Measurements from ENCODE around the gene HDAC5. TPM values are rescaled to one million over a fixed set of nuclear protein-coding genes. Genes with fewer than 3 reads are reported as not detected.

HDAC5 gene
- total RNA-seq, 1 experiment from 2014 or later: 11.5 TPM

DNA sequence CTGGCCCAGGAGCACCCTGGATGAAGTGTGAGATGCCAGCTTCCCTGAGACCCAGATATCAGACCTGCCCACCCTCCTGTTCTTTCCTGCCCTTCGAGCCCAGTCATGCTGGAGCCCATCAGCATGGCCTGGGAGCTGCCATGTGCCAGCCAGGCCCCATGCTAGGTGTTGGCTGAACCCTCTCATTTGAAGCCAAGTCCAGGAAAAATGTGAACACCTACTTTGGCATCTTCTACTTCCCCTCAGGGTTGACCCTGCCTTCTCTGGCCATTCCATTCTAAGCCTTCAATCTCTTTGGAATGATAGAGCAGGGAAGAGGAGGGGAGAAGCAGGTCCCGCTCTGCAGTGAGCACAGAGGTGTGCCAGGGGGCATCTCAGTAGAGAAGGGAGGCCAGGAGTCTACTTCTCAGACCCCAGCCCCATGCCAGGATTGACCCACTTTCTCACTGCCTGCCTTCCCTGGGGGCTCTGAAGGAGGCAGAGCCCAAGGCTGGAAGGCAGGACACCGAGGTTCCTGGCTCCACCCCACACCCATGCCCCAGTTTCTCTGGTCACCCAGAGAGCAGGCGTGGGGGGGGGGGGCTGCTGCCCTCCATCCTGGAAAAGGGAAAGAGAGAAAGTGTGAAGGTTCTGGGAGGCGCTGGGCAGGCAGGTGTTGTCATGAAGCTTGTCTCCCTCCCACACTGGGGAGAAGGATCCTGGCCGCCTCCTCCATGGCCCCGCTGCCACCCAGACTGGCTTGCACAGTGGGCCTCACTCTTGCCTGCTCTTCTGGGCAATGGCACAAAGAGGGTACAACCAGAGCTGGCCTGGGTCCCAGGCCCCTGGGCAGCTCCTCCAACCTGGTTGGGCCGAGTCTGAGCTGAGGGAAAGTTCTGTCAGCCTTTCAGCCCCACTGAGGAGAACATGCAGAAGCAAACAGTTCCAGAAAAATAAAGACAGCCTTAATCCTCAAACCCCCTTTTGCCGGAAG lies 9.3 kb downstream of the HDAC5 start:
- no peak overlapping the region for H3K4me3 ChIP-seq (ENCODE audit: low read depth in 2 of 2, low read length in 2 of 2)
- no TSS peak for BruUV-seq (replicated peaks)
- ATAC-seq: no peak
- no peaks in the 10 kb centered on the region for H3K36me3 ChIP-seq (ENCODE audit: control insufficient read depth, insufficient read depth, low read length)
- ChIA-PET POLR2A (no interaction called here), CTCF (interaction anchor here (0.6 to 2.6 kb wide), 4 partner anchors 31 to 614 kb away, joined by 5 to 10 read pairs (median 8); no protein-coding TSS in a partner anchor)
- no peak for DNase-seq (ENCODE audit: low read depth, low spot score)
- intact Hi-C loops (cut with micrococcal nuclease; ENCODE audit: unreplicated experiment): no loop called here
- H3K9me3 ChIP-seq (ENCODE audit: control insufficient read depth, insufficient read depth, low read depth, low read length): no peaks in the 10 kb centered on the region
- no peak overlapping the region for H3K27ac ChIP-seq (ENCODE audit: low read length)
- in situ Hi-C loops (cut with HindIII; ENCODE audit: low pct_unique_long_range_greater_than_20kb, low sequenced_read_pairs): no loop called here
- peaks cover 16% of the 10 kb centered on the region for H3K4me1 ChIP-seq (ENCODE audit: control insufficient read depth, insufficient read depth, low read length)
- TF ChIP-seq CTCF (IDR thresholded peaks at IDR 0.05): no peak
- no peak for TF ChIP-seq TCF7L2 (IDR thresholded peaks at IDR 0.05; ENCODE audit: low read depth, low read length)
- no peak for TF ChIP-seq POLR2AphosphoS5 (IDR thresholded peaks at IDR 0.05; ENCODE audit: low read depth, low read length)
- TF ChIP-seq REST (IDR thresholded peaks at IDR 0.05; ENCODE audit: insufficient read depth in 1 of 2, low read depth in 2 of 2, low read length in 1 of 2): no peak
- TF ChIP-seq SIN3A (IDR thresholded peaks at IDR 0.05; ENCODE audit: borderline replicate concordance, insufficient read depth, low read depth, low read length): no peak
- H3K27me3 ChIP-seq (ENCODE audit: control insufficient read depth, insufficient read depth, low read length): no peaks in the 10 kb centered on the region

DNA sequence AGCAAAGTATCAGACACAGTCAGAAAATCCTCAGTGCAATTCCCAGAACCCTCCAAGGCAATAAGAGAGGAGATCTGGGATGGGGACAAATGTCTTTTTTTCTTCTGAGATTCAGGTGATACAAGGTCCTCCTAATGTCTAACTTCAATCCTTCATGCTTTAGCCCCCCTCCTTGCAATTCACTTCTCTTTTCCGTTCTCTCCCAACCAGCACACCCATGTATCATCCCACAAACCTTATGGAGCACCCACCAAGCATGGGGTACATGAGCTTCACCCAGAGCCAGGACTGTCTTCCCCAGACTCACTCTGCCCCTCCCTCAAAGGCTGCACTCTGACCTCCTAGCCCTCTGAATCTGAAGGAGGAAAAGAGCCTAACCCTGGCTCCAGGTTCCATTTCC lies 10.1 kb downstream of the HDAC5 start:
- Histone ChIP-seq H3K4me1 (ENCODE audit: control insufficient read depth, insufficient read depth, low read length) (peaks cover 23% of the 10 kb centered on the region), H3K36me3 (ENCODE audit: control insufficient read depth, insufficient read depth, low read length) (no peaks in the 10 kb centered on the region), H3K9me3 (ENCODE audit: control insufficient read depth, insufficient read depth, low read depth, low read length) (no peaks in the 10 kb centered on the region), H3K4me3 (ENCODE audit: low read depth in 2 of 2, low read length in 2 of 2) (no peak overlapping the region), H3K27me3 (ENCODE audit: control insufficient read depth, insufficient read depth, low read length) (no peaks in the 10 kb centered on the region), H3K27ac (ENCODE audit: low read length) (no peak overlapping the region)
- no TSS peak for BruUV-seq (replicated peaks)
- no peak for TF ChIP-seq TCF7L2 (IDR thresholded peaks at IDR 0.05; ENCODE audit: low read depth, low read length)
- no peak for TF ChIP-seq POLR2AphosphoS5 (IDR thresholded peaks at IDR 0.05; ENCODE audit: low read depth, low read length)
- TF ChIP-seq REST (IDR thresholded peaks at IDR 0.05; ENCODE audit: insufficient read depth in 1 of 2, low read depth in 2 of 2, low read length in 1 of 2): no peak
- no peak for TF ChIP-seq SIN3A (IDR thresholded peaks at IDR 0.05; ENCODE audit: borderline replicate concordance, insufficient read depth, low read depth, low read length)
- no peak for TF ChIP-seq CTCF (IDR thresholded peaks at IDR 0.05)
- intact Hi-C loops (cut with micrococcal nuclease; ENCODE audit: unreplicated experiment) (no loop called here), in situ Hi-C loops (cut with HindIII; ENCODE audit: low pct_unique_long_range_greater_than_20kb, low sequenced_read_pairs) (no loop called here)
- DNase-seq (ENCODE audit: low read depth, low spot score) (no peak), ATAC-seq (no peak)
- ChIA-PET CTCF (interaction anchor here (0.5 kb wide), 1 partner anchor 26 kb away, joined by 4 read pairs; no protein-coding TSS in a partner anchor), POLR2A (no interaction called here)
